DND-41 (cell line): ENCODE data around the gene BOD1L1.

Experiments
- ATAC-seq: fragments of 200-7000 bp; cut with Tn5 transposase; 3 replicates; pipeline ENCODE4 v1.9.1; 2021; ENCODE audit warnings: low read depth; ENCODE audit not compliant: insufficient read depth
- DNase-seq: peaks from one replicate; pipeline ENCODE4 v3.0.0-alpha.2; 2020
- H2AFZ ChIP-seq: 2 replicates; pipeline ENCODE4 v1.6.0; 2012; ENCODE audit warnings: low read depth, low read length
- H3K27ac ChIP-seq: 2 replicates; pipeline ENCODE4 v1.5.1; 2012; ENCODE audit warnings: low read length, inconsistent platforms
- H3K27me3 ChIP-seq: fragments of 200-600 bp; sonication (generic); 2 replicates; pipeline ENCODE4 v1.6.0; 2012; ENCODE audit warnings: low read length, mild to moderate bottlenecking, inconsistent platforms; ENCODE audit not compliant: insufficient read depth, poor library complexity
- H3K36me3 ChIP-seq: 2 replicates; pipeline ENCODE4 v1.5.1; 2012; ENCODE audit warnings: low read length, inconsistent platforms; ENCODE audit not compliant: insufficient read depth
- H3K4me1 ChIP-seq: 2 replicates; pipeline ENCODE4 v1.5.1; 2012; ENCODE audit warnings: mild to moderate bottlenecking, low read length; ENCODE audit not compliant: insufficient read depth
- H3K4me2 ChIP-seq: 2 replicates; pipeline ENCODE4 v1.6.0; 2012; ENCODE audit warnings: mild to moderate bottlenecking, moderate library complexity, low read length, inconsistent platforms; ENCODE audit not compliant: insufficient read depth
- H3K4me3 ChIP-seq, 2 experiments: fragments of 200-600 bp in 1 of 2; shearing (Covaris generic) in 1 of 2; 2 replicates each; pipeline ENCODE4 v1.5.1; 2012 to 2016; ENCODE audit warnings: inconsistent platforms in 2 of 2, low read length in 2 of 2, mild to moderate bottlenecking in 2 of 2, low read depth in 1 of 2, moderate library complexity in 1 of 2
- H3K79me2 ChIP-seq: 2 replicates; pipeline ENCODE4 v1.6.0; 2012; ENCODE audit warnings: low read length, inconsistent platforms; ENCODE audit not compliant: insufficient read depth
- H3K9ac ChIP-seq: 2 replicates; pipeline ENCODE4 v1.6.0; 2012; ENCODE audit warnings: low read depth, mild to moderate bottlenecking, inconsistent platforms, low read length, moderate library complexity
- H3K9me3 ChIP-seq: 2 replicates; pipeline ENCODE4 v1.5.1; 2012; ENCODE audit warnings: low read length, moderate library complexity, mild to moderate bottlenecking, inconsistent platforms; ENCODE audit not compliant: insufficient read depth, severe bottlenecking
- H4K20me1 ChIP-seq: 2 replicates; pipeline ENCODE4 v1.6.0; 2012; ENCODE audit warnings: low read length; ENCODE audit not compliant: insufficient read depth
- CTCF ChIP-seq: IDR thresholded peaks from 2 replicates; pipeline ENCODE4 v1.5.1; 2012; ENCODE audit warnings: borderline replicate concordance, low read length, moderate library complexity, mild to moderate bottlenecking; ENCODE audit not compliant: poor library complexity, severe bottlenecking; ENCODE audit errors: extremely low read depth
- EZH2 ChIP-seq: IDR thresholded peaks from 3 replicates; pipeline ENCODE4 v1.6.1; 2012; ENCODE audit warnings: borderline replicate concordance, low read depth, mild to moderate bottlenecking, moderate library complexity, low read length, inconsistent platforms; ENCODE audit not compliant: severe bottlenecking

The BOD1L1 gene

GRCh38 chr4:13555325-13555724 lies 72.2 kb downstream of the BOD1L1 start:
- Histone ChIP-seq H3K4me2 (no peak overlapping the region), H4K20me1 (no peaks in the 10 kb centered on the region), H3K4me3 (no peak overlapping the region), H3K36me3 (no peaks in the 10 kb centered on the region), H3K27me3 (no peaks in the 10 kb centered on the region), H3K4me1 (no peaks in the 10 kb centered on the region), H3K27ac (no peak overlapping the region), H3K9ac (no peak overlapping the region), H3K79me2 (no peaks in the 10 kb centered on the region), H2AFZ (no peak overlapping the region), H3K9me3 (no peaks in the 10 kb centered on the region)
- DNase-seq: no peak
- ATAC-seq: no peak
- no peak for TF ChIP-seq EZH2
- no peak for TF ChIP-seq CTCF

- Histone ChIP-seq H4K20me1 (no peaks in the 10 kb centered on the region), H3K36me3 (no peaks in the 10 kb centered on the region), H3K4me1 (peaks cover 8% of the 10 kb centered on the region), H3K27me3 (no peaks in the 10 kb centered on the region), H3K27ac (no peak overlapping the region), H3K79me2 (no peaks in the 10 kb centered on the region), H3K9me3 (no peaks in the 10 kb centered on the region), H3K4me2 (no peak overlapping the region), H3K9ac (no peak overlapping the region), H2AFZ (no peak overlapping the region), H3K4me3 (no peak overlapping the region)
- no peak for DNase-seq
- TF ChIP-seq CTCF: no peak
- ATAC-seq: no peak
Measured at GRCh38 chr4:13553081-13553480, 74.4 kb downstream of the BOD1L1 start.

GRCh38 chr4:13548984-13549546 lies 78.5 kb downstream of the BOD1L1 start:
- Histone ChIP-seq H3K36me3 (no peaks in the 10 kb centered on the region), H3K79me2 (no peaks in the 10 kb centered on the region), H3K9me3 (no peaks in the 10 kb centered on the region), H3K27me3 (no peaks in the 10 kb centered on the region), H3K4me1 (peaks cover 16% of the 10 kb centered on the region), H3K27ac (no peak overlapping the region), H3K4me2 (peak overlapping the region; percentile 59; the same call in 1 of the 2 replicates), H4K20me1 (no peaks in the 10 kb centered on the region), H3K9ac (no peak overlapping the region), H3K4me3 (peak overlapping the region in 1 of 2 experiments; percentile 39; a peak in 1 of 4 replicates), H2AFZ (peak overlapping the region; percentile 73)
- peak; percentile 82 for DNase-seq
- ATAC-seq: peak; percentile 80
- TF ChIP-seq CTCF: peak; percentile 95
- TF ChIP-seq EZH2: no peak
